Hematopoietic multipotent progenitor cell treated with erythropoietin and hydrocortisone succinate and interleukin-3 and kit ligand, for 15 days (in vitro differentiated cells): Measurements from ENCODE around the gene UXT.
"Not testable (repeated sequence)": the region's sequence is repeated elsewhere in the genome, so short reads cannot be mapped to it uniquely, and the experiment has no call there.

Experiments used
- DNase-seq: peaks from one replicate; pipeline ENCODE4 v3.0.0-alpha.2; 2015; ENCODE audit warnings: low spot score

Gene UXT

DNA sequence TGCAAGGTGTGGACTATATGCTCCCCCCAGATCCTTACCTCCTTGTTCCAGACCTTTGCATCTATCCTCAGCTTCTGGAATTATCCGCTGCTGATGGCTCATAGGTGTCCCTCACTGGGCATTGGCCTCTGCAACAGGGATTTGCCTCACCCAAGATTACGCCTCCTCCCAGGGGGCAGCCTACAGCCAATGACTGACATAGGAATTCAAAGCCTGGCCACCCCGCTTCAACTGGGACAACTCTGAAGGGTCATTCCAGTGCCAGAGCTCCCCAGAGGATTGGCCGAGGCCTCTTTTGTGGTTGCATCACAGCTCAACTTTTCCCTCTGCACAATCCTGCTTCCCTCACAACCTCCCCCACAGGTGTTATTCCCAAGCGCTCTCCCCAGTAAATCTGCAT, 44.4 kb downstream of the UXT start:
- DNase-seq, result no peak

DNA sequence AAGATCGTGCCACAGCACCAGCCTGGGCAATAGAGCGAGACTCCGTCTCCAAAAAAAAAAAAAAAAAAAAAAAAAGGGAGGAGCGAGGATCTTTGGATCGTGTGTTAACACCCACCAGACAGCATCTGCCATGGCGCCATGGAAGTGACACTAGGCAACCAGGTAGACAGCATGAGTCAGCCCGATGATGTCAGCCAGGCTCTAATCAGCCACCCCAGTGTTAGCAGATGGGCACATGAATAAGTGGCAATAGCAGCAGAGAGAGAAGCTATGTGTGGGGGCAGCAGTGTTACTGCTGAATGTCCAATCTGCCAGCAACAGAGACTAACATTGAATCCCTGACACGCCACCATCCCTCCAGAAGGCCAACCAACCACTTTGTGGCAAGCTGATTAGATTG, 45.9 kb downstream of the UXT start:
- DNase-seq, result peak; percentile 2

DNA sequence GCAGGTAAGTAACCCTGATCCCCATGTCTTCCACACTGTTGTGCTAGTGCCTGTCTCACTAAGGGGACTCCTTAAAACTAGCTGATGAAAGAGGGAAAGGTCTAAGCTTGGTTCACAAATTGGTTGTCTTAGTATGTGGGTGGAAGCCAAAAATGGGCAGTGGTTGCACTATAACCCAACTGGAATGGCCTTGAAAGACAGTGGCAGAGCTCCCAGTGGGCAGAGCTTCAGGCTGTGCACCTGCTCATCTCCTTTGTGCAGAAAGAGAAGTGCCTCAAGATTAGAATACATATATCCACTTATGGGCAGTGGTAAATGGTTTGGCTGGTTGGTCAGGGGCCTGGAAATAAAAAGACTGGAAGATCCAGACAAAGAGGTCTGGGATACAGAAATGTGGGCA, 46.6 kb downstream of the UXT start:
- DNase-seq, result no peak

DNA sequence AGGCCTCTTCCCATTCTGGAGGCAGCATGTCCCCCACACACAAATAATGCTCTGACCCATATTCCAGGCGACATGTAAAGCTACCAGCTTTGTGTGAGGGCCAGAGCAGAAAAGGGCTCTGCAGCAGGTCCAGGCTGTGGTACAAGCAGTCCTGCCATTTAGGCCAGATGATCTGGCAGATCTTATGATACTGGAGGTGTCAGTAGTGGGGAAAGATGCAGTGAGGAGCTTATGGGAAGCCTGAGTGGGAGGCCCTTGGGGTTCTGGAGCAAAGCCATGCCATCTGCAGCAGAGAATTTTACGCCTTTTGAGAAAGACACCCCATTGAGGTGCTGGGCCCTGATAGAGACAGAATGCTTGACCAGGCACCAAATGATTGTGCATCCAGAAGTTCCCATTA, 47.1 kb downstream of the UXT start:
- DNase-seq, result no peak

GRCh38 chrX:47611489-47611888, 47.5 kb downstream of the UXT start:
- no peak for DNase-seq

DNA sequence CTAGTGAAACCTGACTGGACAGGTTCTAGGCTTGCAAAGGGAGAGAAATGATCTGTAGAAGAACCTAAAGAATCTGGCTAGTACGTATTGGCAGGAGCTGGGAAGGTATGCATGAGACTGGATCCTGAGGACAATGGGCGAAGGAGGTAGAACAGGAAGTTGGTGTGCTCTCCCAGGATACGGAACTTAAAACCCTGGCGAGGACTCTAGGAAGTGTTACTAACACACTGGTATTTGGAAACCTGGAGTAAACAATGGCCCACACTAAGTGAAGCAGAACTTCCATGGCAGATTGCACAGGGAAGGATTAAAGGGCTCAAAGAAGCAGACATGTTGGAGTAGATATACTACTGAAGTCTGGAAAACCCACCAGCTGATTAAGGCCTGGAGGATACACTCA, 48.5 kb downstream of the UXT start:
- DNase-seq, result no peak

GRCh38 chrX:47608130-47608810, 50.7 kb downstream of the UXT start:
- DNase-seq, result no peak

DNA sequence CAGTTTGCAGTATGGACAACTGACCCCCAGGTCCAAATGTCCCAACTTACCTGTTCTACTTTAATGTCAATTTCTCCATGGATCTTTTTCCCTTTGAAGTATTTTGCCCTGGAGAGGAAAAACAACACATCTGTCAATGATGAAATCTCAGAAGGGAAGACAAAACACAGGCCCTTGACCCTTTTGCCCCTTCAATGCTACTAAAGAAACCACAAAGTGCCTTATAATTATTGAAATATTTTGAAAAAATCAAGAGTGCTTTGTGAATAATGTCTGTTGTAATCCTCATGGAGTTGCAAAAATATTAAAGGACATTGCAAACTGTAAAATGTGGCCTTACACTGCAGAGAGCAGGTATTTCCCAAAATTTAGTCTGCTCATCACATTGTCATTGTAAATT, 51.9 kb downstream of the UXT start:
- DNase-seq, result no peak

DNA sequence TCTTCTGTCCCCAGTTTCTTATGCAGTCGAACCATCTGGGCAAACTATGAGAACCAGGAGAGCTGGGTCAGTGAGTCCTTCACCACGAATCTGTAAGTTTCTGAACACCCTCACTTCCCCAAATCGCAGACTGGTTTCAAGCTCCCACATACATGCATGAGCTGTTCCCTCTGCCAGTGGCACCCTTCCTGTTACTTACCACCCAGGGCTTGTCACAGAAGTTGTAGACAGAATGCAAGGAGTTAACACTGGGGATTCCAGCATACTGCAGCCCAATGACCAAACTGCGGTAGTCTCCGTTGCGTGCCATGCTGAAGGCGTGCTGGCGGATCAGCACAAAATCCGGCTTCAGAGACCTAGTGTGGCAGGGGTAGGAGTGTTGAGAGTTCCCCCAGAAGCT, 54.0 kb downstream of the UXT start:
- DNase-seq, result no peak

GRCh38 chrX:47603125-47603524, 55.9 kb downstream of the UXT start:
- DNase-seq, result not testable (repeated sequence)
